HG03039 (cell line): ENCODE data around the gene CCDC102B.
"Not testable (repeated sequence)": the region's sequence is repeated elsewhere in the genome, so short reads cannot be mapped to it uniquely, and the experiment has no call there.

ENCODE experiments used
- ATAC-seq: cut with Tn5 transposase; IDR thresholded peaks from one replicate; pipeline ENCODE4 v1.9.1; 2021; ENCODE audit warnings: mild to moderate bottlenecking, moderate library complexity; ENCODE audit not compliant: unreplicated experiment

The CCDC102B gene

GRCh38 chr18:68826121-68826520 is 28.2 kb downstream of the CCDC102B start:
- ATAC-seq: no peak

GRCh38 chr18:68830256-68831045 is 32.6 kb downstream of the CCDC102B start:
- no peak for ATAC-seq

- ATAC-seq: no peak
These were observed 35.9 kb downstream of the CCDC102B start for GRCh38 chr18:68833756-68834155.

GRCh38 chr18:68837665-68838451 is 40.0 kb downstream of the CCDC102B start:
- no peak for ATAC-seq

- no peak for ATAC-seq
These were observed 41.8 kb downstream of the CCDC102B start for GRCh38 chr18:68839701-68840100.

- no peak for ATAC-seq
These were observed 42.8 kb downstream of the CCDC102B start for GRCh38 chr18:68840554-68841263.

GRCh38 chr18:68841301-68841700 is 43.4 kb downstream of the CCDC102B start:
- ATAC-seq: no peak

- no peak for ATAC-seq
These were observed 45.1 kb downstream of the CCDC102B start for GRCh38 chr18:68842951-68843350.

- ATAC-seq: no peak
These were observed 45.7 kb downstream of the CCDC102B start for GRCh38 chr18:68843473-68844089.

- no peak for ATAC-seq
These were observed 49.4 kb downstream of the CCDC102B start for GRCh38 chr18:68847219-68847837.

- no peak for ATAC-seq
These were observed 50.4 kb downstream of the CCDC102B start for GRCh38 chr18:68848242-68848641.

- no peak for ATAC-seq
These were observed 57.0 kb downstream of the CCDC102B start for GRCh38 chr18:68854786-68855391.

GRCh38 chr18:68855491-68855890 is 57.6 kb downstream of the CCDC102B start:
- ATAC-seq: no peak

- no peak for ATAC-seq
These were observed 63.5 kb downstream of the CCDC102B start for GRCh38 chr18:68861365-68861764.

GRCh38 chr18:68865021-68865420 is 67.1 kb downstream of the CCDC102B start:
- ATAC-seq: no peak

GRCh38 chr18:68865503-68865902 is 67.6 kb downstream of the CCDC102B start:
- no peak for ATAC-seq

GRCh38 chr18:68873003-68873402 is 75.1 kb downstream of the CCDC102B start:
- ATAC-seq: no peak

- ATAC-seq: no peak
These were observed 76.5 kb downstream of the CCDC102B start for GRCh38 chr18:68874361-68874760.

GRCh38 chr18:68879947-68880346 is 82.1 kb downstream of the CCDC102B start:
- ATAC-seq: not testable (repeated sequence)

GRCh38 chr18:68887410-68887809 is 89.5 kb downstream of the CCDC102B start:
- no peak for ATAC-seq
